Smooth muscle cell of the umbilical artery (primary cell): Measurements from ENCODE around the gene CIZ1. TPM values are rescaled to one million over a fixed set of nuclear protein-coding genes. Genes with fewer than 3 reads are reported as not detected.

Source experiments
- total RNA-seq: library from RNA; depleted of rRNA; stranded (reverse); fragments of >200 nt; gene quantifications from 2 replicates; pipeline ENCODE4 v1.2.3, GENCODE V29; 2014

The CIZ1 gene
- total RNA-seq: 17.2 and 42.0 TPM in 2 replicates

GRCh38 chr9:128191406-128192046 is at the start of gene CIZ1:
Gene CIZ1, minus strand, starts transcription at chr9:128191572. Its CDS starts 715 bp downstream, at chr9:128190857.

DNA sequence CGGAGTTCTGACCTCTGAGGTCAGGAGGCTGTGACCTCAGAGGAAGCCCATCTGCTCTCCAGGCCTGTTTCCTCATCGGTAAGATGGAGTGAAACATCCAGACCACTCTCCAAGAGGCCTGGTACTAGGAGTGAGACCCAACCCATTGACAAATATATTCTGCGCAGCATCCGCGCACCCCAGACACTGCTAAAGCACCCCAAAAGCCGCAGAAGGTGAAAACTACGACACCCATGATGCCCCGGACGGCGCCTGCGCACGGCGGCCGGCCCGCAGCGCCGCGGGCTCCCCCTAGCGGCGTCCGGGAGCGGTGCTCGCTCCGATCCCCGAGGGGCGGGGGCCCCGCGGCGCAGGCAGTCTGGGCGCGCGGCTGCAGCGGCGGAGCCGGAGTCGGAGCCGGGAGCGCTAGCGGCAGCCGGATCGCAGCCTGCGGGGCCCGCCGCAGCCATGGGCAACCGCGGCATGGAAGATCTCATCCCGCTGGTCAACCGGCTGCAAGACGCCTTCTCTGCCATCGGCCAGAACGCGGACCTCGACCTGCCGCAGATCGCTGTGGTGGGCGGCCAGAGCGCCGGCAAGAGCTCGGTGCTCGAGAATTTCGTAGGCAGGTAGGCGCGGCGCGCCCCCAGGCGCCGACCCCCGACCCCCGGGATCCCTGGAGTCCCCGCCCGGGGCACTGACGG is 11.8 kb upstream of the CIZ1 start, which contains the start of gene DNM1:
Gene DNM1, plus strand, starts transcription at position 356 of the 683 bp plus-strand sequence. Its CDS starts 92 bp downstream, at position 448.

DNA sequence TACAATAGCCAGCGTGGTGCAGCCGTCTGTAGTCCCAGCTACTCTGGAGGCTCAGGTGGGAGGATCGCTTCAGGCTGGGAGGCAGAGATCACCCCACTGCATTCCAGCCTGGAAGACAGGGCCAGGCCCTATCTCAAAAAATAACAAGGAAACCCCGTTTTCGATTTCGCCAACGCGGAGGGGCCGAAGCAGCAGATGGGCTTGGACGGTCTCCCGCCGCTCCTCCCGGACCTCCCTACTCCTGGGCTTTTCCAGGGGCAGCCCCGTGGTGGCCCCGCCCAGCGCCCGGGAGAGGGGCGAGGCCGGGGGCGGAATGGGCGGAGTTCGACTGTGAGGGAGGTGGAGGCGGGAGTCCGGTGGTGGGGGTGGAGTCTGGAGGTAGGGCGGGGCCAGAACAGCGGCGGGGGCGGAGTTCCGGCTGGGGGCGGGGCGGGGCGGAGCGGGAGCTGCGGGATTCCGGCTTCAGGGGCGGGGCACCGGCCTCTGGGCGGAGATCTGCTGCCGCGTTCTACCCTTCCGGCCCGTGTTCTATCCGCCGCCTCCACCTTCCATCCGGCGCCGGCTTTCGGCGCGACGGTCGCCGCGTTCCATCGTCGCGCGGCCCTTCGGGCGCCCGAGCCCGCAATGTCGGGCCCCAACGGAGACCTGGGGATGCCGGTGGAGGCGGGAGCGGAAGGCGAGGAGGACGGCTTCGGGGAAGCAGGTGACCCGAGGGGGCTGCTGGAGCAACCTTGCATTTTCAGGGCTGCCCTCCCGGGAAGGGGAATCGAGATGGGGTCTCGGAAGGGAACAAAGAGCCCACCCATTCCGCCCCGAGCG is 31.4 kb downstream of the CIZ1 start, which contains the start of gene BBLN:
Gene BBLN, plus strand, starts transcription at position 482 of the 819 bp plus-strand sequence. Its CDS starts 143 bp downstream, at position 625.

GRCh38 chr9:128149001-128149701 is 42.2 kb downstream of the CIZ1 start, which contains the start of gene LCN2:
Gene LCN2, plus strand, starts transcription at chr9:128149453. Its CDS starts 73 bp downstream, at chr9:128149526.

GRCh38 chr9:128127568-128127989 is 63.8 kb downstream of the CIZ1 start, which contains the start of gene PTGES2:
Gene PTGES2, minus strand, starts transcription at chr9:128127729. Its CDS starts 12 bp downstream, at chr9:128127717.

Other genes starting within 250 kb of the CIZ1 start
- gene EEIG1, start 210.6 kb downstream of the CIZ1 start, total RNA-seq: 10.1 and 20.0 TPM in 2 replicates
- 8.2 and 11.6 TPM in 2 replicates for gene NAIF1, start 124.3 kb downstream of the CIZ1 start, total RNA-seq
- gene SLC25A25, start 123.3 kb downstream of the CIZ1 start, total RNA-seq: 19.2 and 21.7 TPM in 2 replicates
- 53.4 and 70.1 TPM in 2 replicates for gene PTGES2, start 63.8 kb downstream of the CIZ1 start, total RNA-seq
- gene LCN2, start 42.1 kb downstream of the CIZ1 start, total RNA-seq: not detected in 2 replicates
- gene BBLN, start 31.3 kb downstream of the CIZ1 start, total RNA-seq: 40.9 and 47.8 TPM in 2 replicates
- gene DNM1, start 11.8 kb upstream of the CIZ1 start, total RNA-seq: 9.5 and 14.2 TPM in 2 replicates
- 146 and 160 TPM in 2 replicates for gene GOLGA2, start 84.4 kb upstream of the CIZ1 start, total RNA-seq
- gene SWI5, start 84.7 kb upstream of the CIZ1 start, total RNA-seq: 34.6 and 38.0 TPM in 2 replicates
- gene TRUB2, start 130.9 kb upstream of the CIZ1 start, total RNA-seq: 8.9 and 10.4 TPM in 2 replicates
- 19.6 and 20.8 TPM in 2 replicates for gene COQ4, start 131.3 kb upstream of the CIZ1 start, total RNA-seq
- 16.3 and 22.0 TPM in 2 replicates for gene SLC27A4, start 149.0 kb upstream of the CIZ1 start, total RNA-seq
- gene URM1, start 179.8 kb upstream of the CIZ1 start, total RNA-seq: 20.5 and 34.4 TPM in 2 replicates
- 158 and 228 TPM in 2 replicates for gene CERCAM, start 229.3 kb upstream of the CIZ1 start, total RNA-seq